GM12874 (cell line): ENCODE data around the gene KRTAP9-7.

Source experiments
- TF ChIP-seq, protein P1 (sequence below): IDR thresholded peaks from 2 replicates; pipeline ENCODE4 v1.5.1; 2011; ENCODE audit warnings: low read depth, mild to moderate bottlenecking, control low read depth, low read length, moderate library complexity; ENCODE audit not compliant: insufficient read depth

KRTAP9-7 gene

DNA sequence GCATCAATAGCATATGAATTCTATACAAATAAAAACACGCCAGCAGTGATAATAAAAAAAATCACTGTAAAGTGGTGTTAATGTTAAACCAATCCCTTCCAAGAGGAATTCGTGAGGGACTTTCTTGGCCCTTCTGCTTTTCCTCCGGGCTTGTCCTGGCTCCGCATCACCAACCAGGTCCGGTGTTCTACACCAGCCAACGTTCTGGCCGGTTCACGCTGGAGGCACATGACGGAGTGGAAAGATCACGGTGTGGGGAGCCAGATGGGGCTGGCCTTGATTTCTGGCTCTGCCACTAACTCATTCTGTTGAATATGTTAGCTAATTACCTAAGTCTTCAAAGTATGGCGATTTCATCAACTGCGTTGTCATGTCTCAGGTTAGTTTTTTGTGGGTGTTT lies 28.6 kb downstream of the KRTAP9-7 start:
- TF ChIP-seq, protein P1, sequence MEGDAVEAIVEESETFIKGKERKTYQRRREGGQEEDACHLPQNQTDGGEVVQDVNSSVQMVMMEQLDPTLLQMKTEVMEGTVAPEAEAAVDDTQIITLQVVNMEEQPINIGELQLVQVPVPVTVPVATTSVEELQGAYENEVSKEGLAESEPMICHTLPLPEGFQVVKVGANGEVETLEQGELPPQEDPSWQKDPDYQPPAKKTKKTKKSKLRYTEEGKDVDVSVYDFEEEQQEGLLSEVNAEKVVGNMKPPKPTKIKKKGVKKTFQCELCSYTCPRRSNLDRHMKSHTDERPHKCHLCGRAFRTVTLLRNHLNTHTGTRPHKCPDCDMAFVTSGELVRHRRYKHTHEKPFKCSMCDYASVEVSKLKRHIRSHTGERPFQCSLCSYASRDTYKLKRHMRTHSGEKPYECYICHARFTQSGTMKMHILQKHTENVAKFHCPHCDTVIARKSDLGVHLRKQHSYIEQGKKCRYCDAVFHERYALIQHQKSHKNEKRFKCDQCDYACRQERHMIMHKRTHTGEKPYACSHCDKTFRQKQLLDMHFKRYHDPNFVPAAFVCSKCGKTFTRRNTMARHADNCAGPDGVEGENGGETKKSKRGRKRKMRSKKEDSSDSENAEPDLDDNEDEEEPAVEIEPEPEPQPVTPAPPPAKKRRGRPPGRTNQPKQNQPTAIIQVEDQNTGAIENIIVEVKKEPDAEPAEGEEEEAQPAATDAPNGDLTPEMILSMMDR = no peak

GRCh38 chr17:41307647-41308046 lies 32.1 kb downstream of the KRTAP9-7 start:
- TF ChIP-seq, protein P1 = no peak

GRCh38 chr17:41308251-41308917 lies 32.9 kb downstream of the KRTAP9-7 start:
- TF ChIP-seq, protein P1 = no peak

DNA sequence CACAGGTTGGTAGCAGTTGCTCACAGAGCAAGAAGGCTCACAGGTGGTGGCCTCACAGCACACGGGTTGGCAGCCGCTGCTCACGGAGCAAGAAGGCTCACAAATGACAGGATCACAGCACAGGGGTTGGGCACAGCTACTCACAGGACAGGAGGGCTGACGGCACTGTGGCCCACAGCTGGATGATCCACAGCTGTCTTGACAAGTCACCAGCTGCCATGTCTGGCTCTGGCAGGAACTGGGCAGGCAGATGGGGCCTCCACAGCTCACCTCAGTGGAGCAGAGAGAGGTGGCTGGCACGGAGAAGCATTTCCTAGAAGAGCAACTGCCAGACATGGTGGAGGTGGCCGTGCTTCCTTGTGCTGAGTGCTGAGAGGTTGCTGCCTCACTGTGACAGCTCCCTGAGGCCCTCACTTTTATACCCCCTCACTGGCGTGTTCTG lies 33.4 kb downstream of the KRTAP9-7 start, which contains the start of gene KRTAP16-1:
KRTAP16-1 (minus strand) TSS at position 392 of the 442 bp plus-strand sequence; CDS start at position 336, 56 bp downstream.
- TF ChIP-seq, protein P1 = no peak

DNA sequence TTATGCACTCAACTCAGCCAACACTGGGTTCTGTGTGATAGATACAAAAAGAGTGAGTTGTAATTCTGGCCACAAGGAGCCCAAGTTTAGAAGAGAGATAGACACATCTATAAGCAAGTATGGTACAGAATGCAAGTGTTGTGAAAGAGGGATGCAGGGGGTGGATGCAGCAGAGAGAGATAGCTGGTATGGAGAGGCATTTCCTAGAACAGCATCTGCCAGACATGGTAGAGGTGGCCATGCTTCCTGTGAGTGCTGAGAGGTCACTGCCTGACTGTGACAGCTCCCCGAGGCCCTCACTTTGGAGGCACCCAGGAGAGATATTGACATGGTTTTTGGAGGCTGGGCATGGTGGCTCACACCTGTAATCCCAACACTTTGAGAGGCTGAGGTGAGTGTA lies 35.6 kb downstream of the KRTAP9-7 start:
- TF ChIP-seq, protein P1 = no peak

- TF ChIP-seq, protein P1 = no peak
Observed at GRCh38 chr17:41315204-41315794, 39.8 kb downstream of the KRTAP9-7 start, which contains the start of gene KRTAP17-1. Gene KRTAP17-1 (minus strand): TSS chr17:41315710. CDS start chr17:41315650, 60 bp downstream.

DNA sequence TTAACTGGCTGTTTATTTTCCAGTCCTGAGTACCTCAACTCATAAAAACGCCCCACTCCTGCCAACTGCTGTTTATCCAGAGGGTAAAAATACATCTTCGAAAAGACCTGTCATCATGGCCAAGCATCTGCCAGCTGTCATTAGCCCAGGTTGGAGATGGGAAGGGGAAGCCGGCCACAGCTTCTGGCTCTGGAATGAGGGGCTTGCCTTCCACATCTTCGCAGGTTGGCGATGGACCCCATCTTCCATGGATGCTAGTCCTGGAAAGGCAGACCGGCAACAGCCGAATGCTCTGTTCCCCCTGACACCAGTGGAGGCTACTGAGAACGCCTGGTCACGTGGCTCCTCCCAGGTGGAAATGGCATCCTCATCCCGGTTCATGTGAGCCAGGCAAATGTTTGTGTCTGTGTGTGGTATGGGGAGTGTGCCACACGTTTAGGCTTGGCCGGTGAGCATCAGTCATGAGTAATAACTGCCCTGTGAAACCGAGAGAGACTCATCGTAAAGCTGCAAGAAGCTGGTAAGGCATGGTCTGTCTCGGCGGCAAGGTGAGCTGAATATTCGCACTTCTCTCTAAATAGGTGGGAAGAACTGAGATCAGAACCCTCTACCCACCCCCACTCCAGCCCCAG lies 40.4 kb downstream of the KRTAP9-7 start:
- TF ChIP-seq, protein P1 = no peak
